ENCODE data around the gene SYPL2.
"Not testable (repeated sequence)": the region's sequence is repeated elsewhere in the genome, so short reads cannot be mapped to it uniquely, and the experiment has no call there.

Gene SYPL2

GRCh38 chr1:109466452-109467300 is at the start of gene SYPL2:
SYPL2 (plus strand) TSS chr1:109466546; CDS start chr1:109466844, 298 bp downstream.
- DNase-seq, result peak; percentile 43
- Mint-ChIP-seq H3K36me3 (no peaks in the 10 kb centered on the region), H3K27ac (no peak within 1 kb of the TSS), H3K9me3 (no peaks in the 10 kb centered on the region), H3K4me3 (peak within 1 kb of the TSS; percentile 58), H3K27me3 (peaks cover 95% of the 10 kb centered on the region), H3K4me1 (peaks cover 11% of the 10 kb centered on the region)
- CTCF ChIA-PET, result no interaction called here

DNA sequence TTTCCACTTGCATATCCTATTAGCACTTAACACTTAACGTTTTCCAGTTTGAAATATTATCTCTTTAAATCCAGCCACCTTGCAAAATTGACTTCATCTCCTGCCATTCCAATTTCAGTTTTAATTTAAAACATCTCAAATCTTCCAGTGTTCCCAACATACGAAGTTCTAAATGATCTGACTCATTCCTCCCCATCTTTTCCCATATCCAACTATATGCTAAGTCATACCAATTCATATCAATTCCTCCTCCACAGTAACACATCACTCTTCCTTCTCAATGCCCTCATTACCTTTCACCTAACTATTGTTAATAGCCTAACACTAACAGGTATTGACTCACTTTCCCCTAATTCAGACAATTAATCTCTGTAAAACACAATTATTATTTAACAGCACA is 42.8 kb upstream of the SYPL2 start:
- Mint-ChIP-seq H3K9me3 (no peaks in the 10 kb centered on the region), H3K27me3 (no peaks in the 10 kb centered on the region), H3K4me3 (no peak overlapping the region), H3K4me1 (peaks cover 40% of the 10 kb centered on the region), H3K36me3 (peaks cover 37% of the 10 kb centered on the region), H3K27ac (no peak overlapping the region)
- CTCF ChIA-PET, result no interaction called here
- no peak for DNase-seq

DNA sequence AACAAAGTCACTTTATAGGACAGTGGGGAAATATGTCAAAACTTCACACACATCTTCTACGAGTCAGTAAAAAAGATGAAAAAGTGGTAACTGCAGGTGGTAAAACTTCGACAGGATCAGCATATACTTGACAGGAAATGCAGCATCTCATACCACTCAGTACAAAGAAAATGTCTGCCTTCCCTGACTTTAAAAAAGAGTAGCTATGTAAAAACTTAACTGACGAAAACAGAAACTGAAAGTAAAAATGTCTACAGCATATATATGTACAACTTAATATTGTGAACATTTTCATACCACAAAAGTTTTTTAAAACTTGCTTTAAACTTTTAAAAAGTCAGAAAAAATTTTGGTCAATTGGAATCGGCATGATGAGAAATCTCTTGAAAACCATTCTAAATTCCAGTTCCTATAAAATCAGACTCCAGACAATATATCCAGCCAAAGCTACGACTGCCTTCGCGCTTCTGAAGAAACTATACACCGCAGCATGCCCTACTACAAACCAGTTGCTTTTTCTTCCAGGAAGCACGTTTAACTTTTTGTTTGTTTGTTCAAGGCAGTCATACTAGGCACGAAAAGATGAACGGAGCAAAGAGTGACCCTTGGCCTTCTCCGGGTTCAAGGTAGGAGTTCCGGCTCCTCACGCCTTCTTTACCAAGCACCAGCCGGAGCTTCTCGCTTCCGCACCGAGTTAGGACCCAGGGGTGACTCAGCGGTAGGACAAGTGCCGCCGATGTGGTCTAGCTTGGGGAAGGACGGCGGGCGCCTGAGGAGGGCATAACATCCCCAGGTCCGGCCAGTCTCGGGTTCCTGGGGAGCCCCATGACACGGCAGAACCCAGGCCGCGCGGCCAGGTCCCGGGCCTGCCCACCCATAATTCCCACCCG is 40.7 kb upstream of the SYPL2 start:
- no peaks in the 10 kb centered on the region for H3K9me3 Mint-ChIP-seq
- peak overlapping the region; percentile 97 for H3K27ac Mint-ChIP-seq
- H3K27me3 Mint-ChIP-seq, result no peaks in the 10 kb centered on the region
- H3K4me1 Mint-ChIP-seq, result peaks cover 40% of the 10 kb centered on the region
- peaks cover 25% of the 10 kb centered on the region for H3K36me3 Mint-ChIP-seq
- peak; percentile 71 for DNase-seq
- CTCF ChIA-PET, result interaction anchor here (0.8 to 2.8 kb wide), 6 partner anchors 26 to 120 kb away, joined by 3 to 16 read pairs (median 4); no protein-coding TSS in a partner anchor
- peak overlapping the region; percentile 93 for H3K4me3 Mint-ChIP-seq

- CTCF ChIA-PET, result interaction anchor here (1.2 to 2.8 kb wide), 6 partner anchors 26 to 106 kb away, joined by 3 to 16 read pairs (median 4); no protein-coding TSS in a partner anchor
- peaks cover 40% of the 10 kb centered on the region for H3K4me1 Mint-ChIP-seq
Measured at GRCh38 chr1:109426281-109427170, 39.8 kb upstream of the SYPL2 start, which contains the start of gene PSMA5. PSMA5 (minus strand) TSS chr1:109426448; CDS start chr1:109426330, 118 bp downstream.

GRCh38 chr1:109427171-109427467 is 39.2 kb upstream of the SYPL2 start:
- CTCF ChIA-PET, result interaction anchor here (1.2 to 2.1 kb wide), 4 partner anchors 27 to 105 kb away, joined by 3 to 8 read pairs (median 4); no protein-coding TSS in a partner anchor
- H3K27ac Mint-ChIP-seq, result peak overlapping the region; percentile 97
- peaks cover 37% of the 10 kb centered on the region for H3K4me1 Mint-ChIP-seq
- peak overlapping the region; percentile 93 for H3K4me3 Mint-ChIP-seq
- H3K36me3 Mint-ChIP-seq, result peaks cover 18% of the 10 kb centered on the region
- H3K27me3 Mint-ChIP-seq, result no peaks in the 10 kb centered on the region
- H3K9me3 Mint-ChIP-seq, result no peaks in the 10 kb centered on the region
- DNase-seq, result no peak

More at GRCh38 chr1:109426281-109427170, 39.8 kb upstream of the SYPL2 start, which contains the start of gene PSMA5:
- Mint-ChIP-seq H3K9me3 (no peaks in the 10 kb centered on the region), H3K36me3 (peaks cover 21% of the 10 kb centered on the region), H3K4me3 (peak within 1 kb of the TSS; percentile 93), H3K27ac (peak within 1 kb of the TSS; percentile 97), H3K27me3 (no peaks in the 10 kb centered on the region)
- peak; percentile 98 for DNase-seq

DNA sequence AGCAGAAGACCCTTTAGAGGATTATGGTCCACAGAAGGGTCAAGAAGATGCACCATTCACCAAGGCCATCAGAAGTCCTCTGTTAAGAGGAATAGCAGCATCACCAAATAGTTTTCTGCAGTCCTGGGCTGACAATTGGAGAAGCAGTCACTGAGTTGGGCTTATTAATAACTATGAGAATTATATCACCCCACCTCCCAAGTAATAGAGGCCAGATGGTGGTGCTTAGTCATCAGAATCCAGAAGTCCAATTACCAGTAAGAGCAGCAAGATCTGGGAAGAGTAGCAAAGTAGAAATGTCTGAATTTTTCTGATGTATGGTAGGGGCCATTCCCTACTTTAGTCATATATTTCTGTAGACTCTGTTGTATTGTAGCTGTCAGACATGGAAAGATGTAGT is 34.0 kb upstream of the SYPL2 start:
- Mint-ChIP-seq H3K9me3 (no peaks in the 10 kb centered on the region), H3K4me3 (no peak overlapping the region), H3K27me3 (peaks cover 14% of the 10 kb centered on the region), H3K36me3 (no peaks in the 10 kb centered on the region), H3K4me1 (peaks cover 9% of the 10 kb centered on the region), H3K27ac (no peak overlapping the region)
- CTCF ChIA-PET, result no interaction called here
- no peak for DNase-seq

DNA sequence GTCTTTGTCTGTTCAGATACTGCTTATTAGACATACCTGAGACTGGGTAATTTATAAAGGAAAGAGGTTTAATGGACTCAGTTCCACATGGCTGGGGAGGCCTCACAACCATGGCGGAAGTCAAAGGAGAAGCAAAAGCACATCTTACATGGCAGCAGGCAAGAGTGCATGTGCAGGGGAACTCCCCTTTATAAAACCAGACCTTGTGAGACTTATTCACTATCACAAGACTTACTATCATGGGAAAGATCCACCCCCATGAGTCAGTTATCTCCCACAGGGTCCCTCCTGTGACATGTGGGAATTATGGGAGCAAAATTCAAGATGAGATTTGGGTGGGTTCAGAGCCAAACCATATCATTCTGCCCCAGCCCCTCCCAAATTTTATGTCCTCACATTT is 33.0 kb upstream of the SYPL2 start:
- Mint-ChIP-seq H3K27ac (no peak overlapping the region), H3K27me3 (peaks cover 14% of the 10 kb centered on the region), H3K4me3 (no peak overlapping the region), H3K4me1 (peaks cover 2% of the 10 kb centered on the region), H3K9me3 (no peaks in the 10 kb centered on the region), H3K36me3 (no peaks in the 10 kb centered on the region)
- DNase-seq, result no peak
- CTCF ChIA-PET, result no interaction called here

DNA sequence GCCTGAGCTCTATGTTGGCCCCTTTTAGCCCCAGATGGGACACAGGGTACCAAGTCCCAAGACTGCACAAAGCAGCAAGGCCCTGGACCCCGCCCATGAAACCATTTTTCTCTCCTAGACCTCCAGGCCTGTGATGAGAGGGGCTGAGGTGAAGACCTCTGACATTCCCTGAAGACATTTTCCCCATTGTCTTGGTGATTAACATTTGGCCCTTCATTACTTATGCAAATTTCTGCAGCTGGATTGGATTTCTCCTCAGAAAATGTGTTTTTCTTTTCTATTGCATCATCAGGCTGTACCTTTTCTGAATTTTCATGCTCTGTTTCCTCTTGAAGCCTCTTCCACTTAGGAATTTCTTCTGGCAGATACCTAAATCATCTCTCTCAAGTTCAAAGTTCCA is 31.9 kb upstream of the SYPL2 start:
- no peaks in the 10 kb centered on the region for H3K4me1 Mint-ChIP-seq

GRCh38 chr1:109438798-109439297 is 27.5 kb upstream of the SYPL2 start:
- Mint-ChIP-seq H3K36me3 (no peaks in the 10 kb centered on the region), H3K9me3 (no peaks in the 10 kb centered on the region), H3K27me3 (peaks cover 13% of the 10 kb centered on the region), H3K4me1 (no peaks in the 10 kb centered on the region), H3K27ac (no peak overlapping the region), H3K4me3 (no peak overlapping the region)
- CTCF ChIA-PET, result no interaction called here
- DNase-seq, result no peak

More for the DNA sequence above, 31.9 kb upstream of the SYPL2 start:
- CTCF ChIA-PET, result no interaction called here
- Mint-ChIP-seq H3K4me3 (no peak overlapping the region), H3K9me3 (no peaks in the 10 kb centered on the region), H3K27ac (no peak overlapping the region), H3K36me3 (no peaks in the 10 kb centered on the region), H3K27me3 (peaks cover 14% of the 10 kb centered on the region)
- DNase-seq, result no peak

DNA sequence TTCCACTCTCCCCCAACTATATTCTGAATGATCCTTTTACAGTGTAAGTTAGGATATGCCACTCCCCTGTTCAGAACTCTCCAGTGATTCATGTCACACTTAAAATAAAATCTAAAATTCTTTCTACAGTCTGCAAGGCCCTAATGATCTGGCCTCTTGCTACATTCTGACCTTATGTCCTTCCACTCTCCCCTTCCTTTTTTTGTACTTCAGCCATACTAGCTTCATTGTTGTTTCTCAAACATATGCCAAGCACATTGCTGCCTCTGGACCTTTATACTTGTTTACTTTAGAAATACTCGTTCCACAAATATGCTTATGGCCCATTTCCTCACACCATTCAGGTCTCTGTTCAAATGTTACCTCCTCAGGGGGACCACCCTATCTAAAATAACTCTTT is 25.3 kb upstream of the SYPL2 start:
- CTCF ChIA-PET, result no interaction called here
- Mint-ChIP-seq H3K27me3 (peaks cover 11% of the 10 kb centered on the region), H3K4me3 (no peak overlapping the region), H3K27ac (no peak overlapping the region), H3K9me3 (no peaks in the 10 kb centered on the region), H3K4me1 (no peaks in the 10 kb centered on the region), H3K36me3 (no peaks in the 10 kb centered on the region)
- no peak for DNase-seq

DNA sequence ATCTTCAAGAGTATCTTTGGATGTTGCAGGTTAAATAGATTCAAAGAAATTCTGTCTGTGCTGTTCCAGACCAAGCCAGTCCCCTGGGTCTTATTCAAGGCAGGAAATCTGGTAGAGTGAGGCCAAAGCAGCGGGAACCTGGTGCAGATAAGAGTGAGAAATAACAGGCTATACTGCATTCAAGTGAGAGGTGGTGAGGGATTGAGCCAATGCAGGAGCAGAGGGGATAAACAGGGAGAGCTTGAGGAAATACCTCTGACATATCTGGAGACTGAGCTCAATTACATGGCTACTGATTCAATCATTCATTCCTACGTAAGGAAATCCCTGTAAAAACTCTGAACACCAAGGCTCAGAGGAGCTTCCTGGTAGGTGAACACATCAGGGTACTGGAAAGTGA is 22.9 kb upstream of the SYPL2 start:
- CTCF ChIA-PET, result no interaction called here
- Mint-ChIP-seq H3K9me3 (no peaks in the 10 kb centered on the region), H3K4me3 (no peak overlapping the region), H3K36me3 (no peaks in the 10 kb centered on the region), H3K27ac (no peak overlapping the region), H3K27me3 (peaks cover 26% of the 10 kb centered on the region), H3K4me1 (no peaks in the 10 kb centered on the region)
- no peak for DNase-seq

DNA sequence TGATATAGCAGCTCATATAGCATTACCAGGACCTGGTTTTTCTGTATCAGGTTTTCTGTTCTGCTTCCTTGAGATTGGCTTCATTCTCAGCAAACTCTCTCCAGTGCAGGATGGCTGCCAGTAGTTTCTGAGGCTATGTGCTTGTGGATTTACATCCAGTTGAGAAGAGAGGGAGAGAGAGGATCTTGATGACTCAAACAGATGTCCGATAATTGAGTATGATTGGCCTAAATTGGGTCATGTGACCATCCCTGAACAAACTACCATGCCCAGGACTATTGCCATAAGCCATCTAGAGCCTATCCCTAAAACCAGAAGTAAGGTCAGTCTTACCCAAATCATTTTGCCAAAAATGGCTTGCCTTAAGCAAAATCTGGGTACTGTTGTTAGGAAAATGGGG is 22.0 kb upstream of the SYPL2 start:
- Mint-ChIP-seq H3K27ac (no peak overlapping the region), H3K36me3 (no peaks in the 10 kb centered on the region), H3K4me1 (no peaks in the 10 kb centered on the region), H3K4me3 (no peak overlapping the region), H3K27me3 (peaks cover 28% of the 10 kb centered on the region), H3K9me3 (no peaks in the 10 kb centered on the region)
- CTCF ChIA-PET, result no interaction called here
- DNase-seq, result no peak

- H3K9me3 Mint-ChIP-seq, CTCF ChIA-PET, DNase-seq, H3K27ac Mint-ChIP-seq, H3K36me3 Mint-ChIP-seq, H3K4me1 Mint-ChIP-seq, H3K4me3 Mint-ChIP-seq: not testable (repeated sequence)
- peaks cover 38% of the 10 kb centered on the region for H3K27me3 Mint-ChIP-seq
Measured at GRCh38 chr1:109445949-109446695, 20.2 kb upstream of the SYPL2 start.
